Muscle of back (tissue), 11 donors: ENCODE data around the gene KLF9. TPM values are rescaled to one million over a fixed set of nuclear protein-coding genes. Genes with fewer than 3 reads are reported as not detected.

Experiments
- DNase-seq, 3 donors: peaks; one replicate each; pipeline versions ENCODE4 v3.0.0 to v3.0.0-alpha.2; 2013
- polyA plus RNA-seq, 10 donors: library from polyadenylated mRNA; unstranded; fragments of 120-200 nt; gene quantifications; one replicate each; pipeline ENCODE4 v1.2.1, GENCODE V29; 2013; ENCODE audit not compliant: insufficient read length in 10 of 10

The KLF9 gene
- polyA plus RNA-seq, 10 donors = 1.3 to 7.8 (median 2.7) TPM

DNA sequence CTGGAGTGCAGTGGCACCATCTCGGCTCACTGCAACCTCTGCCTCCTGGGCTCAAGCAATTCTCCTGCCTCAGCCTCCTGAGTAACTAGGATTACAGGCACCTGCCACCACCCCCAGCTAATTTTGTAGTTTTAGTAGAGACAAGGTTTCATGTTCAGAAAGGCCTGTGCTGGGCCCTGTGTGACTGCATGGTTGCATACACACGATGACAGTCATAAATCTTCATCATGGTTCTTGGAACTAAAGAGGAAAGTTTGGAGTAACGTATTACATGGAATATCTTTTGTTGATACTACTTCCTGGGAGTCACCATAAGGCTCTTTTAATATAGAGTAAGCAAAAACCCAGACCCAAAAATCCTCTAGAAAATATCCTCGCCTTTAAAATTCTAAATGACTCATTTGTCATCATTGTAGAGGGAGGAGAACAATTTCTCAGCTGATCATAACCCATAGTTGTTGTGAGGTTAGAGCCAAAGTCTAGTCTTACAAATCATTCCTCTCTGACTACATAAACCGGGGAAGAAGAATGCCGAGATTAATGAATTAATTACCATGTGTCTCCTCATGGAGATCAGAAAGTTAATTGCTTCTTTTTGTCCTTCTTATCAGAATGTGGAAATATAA, 47.0 kb downstream of the KLF9 start:
- DNase-seq = no peak

DNA sequence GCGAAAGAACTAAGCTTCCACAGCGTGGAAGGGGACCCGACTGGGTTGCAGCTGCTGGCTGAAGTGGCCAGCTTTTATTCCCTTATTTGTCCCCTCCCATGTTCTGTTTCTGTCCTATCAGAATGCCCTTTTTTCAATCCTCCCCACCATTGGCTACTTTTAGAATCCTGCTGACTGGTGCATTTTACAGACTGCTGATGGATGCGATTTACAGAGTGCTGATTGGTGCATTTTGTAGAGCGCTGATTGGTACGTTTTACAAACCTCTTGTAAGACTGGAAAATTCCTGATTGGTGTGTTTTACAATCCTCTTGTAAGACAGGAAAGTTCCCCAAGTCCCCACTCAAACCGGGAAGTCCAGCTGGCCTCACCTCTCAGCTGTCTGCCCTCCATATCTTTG, 50.7 kb downstream of the KLF9 start:
- no peak for DNase-seq

DNA sequence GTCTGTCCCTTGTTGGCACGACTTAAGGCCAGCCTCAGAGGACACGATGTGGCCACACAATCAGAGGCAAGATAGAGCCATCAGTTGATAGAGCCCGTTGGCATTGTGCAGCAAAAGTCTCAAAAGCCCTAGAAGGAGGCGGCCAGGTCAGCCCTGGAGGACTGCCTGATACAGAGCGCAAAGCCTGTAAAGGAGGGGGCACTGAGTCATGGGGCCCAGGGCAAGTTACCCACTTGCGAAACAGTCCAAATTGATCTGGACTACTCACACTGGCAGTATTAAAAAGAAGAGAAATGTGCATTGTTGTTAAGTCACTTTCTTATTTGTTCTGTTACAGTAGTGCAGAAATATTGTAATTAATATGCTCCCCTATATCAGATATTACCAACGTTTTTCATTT, 51.5 kb downstream of the KLF9 start:
- no peak for DNase-seq

DNA sequence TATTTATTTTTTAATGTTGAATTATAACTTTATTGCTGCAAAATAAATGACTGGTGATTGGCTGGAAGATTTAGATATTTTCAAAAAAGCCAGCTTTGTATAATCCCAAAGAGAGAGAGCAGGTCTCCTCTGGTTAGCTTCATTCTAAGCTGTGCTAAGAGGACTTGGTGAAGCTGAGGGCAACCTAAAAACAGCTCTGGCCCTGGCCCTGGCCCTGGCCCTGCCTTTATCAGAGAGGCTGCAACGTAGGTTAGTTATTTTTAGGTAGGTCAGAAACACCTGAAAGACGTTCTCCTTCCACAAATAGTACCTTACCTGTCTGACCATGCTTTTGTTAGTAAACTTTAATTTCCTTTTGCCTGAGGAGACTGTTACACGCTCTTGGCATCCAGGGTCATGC, 58.7 kb downstream of the KLF9 start:
- no peak for DNase-seq

DNA sequence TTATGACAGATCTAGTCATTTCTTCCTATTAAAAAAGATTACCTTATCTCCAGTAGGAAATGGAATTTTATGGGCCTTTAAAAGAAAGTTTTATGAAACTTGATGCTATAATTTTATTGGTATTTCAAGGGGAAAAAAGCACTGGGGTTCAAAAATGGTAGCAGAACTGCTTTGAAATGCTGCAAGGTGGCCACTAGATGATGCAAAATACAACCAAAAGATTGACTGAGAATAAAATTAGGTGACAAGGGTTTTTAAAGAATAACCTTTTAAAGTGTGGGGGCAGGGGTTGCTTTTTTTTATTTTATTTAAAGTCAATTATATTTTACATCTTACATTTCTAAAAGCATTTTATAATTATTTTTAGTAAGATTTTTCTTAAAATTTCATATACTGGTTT, 61.7 kb downstream of the KLF9 start:
- DNase-seq = no peak

DNA sequence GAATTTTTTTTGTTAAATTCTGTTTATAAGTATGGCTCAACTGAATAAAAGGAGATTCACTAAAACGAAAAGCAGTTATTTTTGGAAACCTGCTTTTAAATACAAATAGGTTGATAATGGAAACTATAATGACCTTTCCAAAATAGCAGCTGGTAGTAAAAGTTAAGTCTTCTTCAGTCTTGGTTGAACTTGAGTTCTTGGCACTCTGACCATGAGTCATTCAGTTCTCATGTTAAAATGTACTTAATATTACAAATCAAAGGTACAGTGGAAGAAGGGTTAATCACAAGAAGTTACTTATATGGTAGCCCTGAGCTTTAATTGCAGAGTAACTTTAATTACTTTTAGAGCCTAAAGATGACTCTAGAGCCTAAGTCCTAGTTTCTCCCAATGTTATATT, 62.1 kb downstream of the KLF9 start:
- no peak for DNase-seq

DNA sequence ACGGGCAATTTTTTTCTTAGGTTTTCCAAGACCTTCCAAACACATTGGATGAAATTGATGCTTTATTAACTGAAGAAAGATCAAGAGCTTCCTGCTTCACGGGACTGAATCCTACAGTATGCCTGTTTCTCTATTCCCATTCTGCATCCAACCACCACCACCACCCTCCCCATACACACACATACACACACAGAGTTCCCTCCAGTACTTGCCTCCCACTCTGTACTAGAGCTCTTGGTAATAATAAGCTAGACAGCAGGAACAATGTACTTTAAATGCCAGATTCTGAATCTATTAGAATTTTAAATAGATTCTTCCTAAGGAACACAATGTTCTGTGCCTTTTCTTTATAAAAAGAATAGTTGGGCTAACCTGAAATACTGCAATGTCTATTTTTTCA, 67.4 kb downstream of the KLF9 start:
- no peak for DNase-seq

DNA sequence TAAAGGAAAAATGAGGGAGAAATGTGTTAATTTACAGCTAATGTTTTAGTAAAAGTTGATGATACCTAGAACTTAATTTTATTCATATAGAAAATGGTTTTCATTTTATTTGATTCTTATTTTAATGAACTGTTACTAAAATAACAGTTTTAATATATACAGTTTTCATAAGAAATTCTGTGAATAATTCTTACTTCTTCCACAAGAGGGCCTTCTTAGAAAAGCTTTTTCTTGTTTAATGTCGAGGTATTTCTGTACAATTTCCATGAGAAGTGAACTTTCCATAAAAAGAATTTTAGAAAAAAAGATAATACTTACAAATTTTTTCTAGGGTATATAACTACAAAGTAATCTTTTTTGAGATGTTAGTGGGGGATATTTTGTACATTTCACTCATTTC, 73.9 kb downstream of the KLF9 start:
- DNase-seq = peak; percentile 9 to 25 (median 22)

Other genes with a start within 250 kb of the KLF9 start
- gene SMC5, start 155.7 kb downstream of the KLF9 start, polyA plus RNA-seq = 10 to 100 TPM; 23.9 to 47.2 (median 33.7) TPM